SKM-1 (cell line): ENCODE results near the gene CCDC116.

Source experiments
- DNase-seq: peaks from one replicate; lab custom pipeline; 2025; ENCODE audit not compliant: unreplicated experiment; lab: John Stamatoyannopoulos, UW

CCDC116 gene

GRCh38 chr22:21679383-21679782 lies 46.8 kb downstream of the CCDC116 start:
- DNase-seq: no peak

GRCh38 chr22:21680830-21681565 lies 48.4 kb downstream of the CCDC116 start:
- no peak for DNase-seq

DNA sequence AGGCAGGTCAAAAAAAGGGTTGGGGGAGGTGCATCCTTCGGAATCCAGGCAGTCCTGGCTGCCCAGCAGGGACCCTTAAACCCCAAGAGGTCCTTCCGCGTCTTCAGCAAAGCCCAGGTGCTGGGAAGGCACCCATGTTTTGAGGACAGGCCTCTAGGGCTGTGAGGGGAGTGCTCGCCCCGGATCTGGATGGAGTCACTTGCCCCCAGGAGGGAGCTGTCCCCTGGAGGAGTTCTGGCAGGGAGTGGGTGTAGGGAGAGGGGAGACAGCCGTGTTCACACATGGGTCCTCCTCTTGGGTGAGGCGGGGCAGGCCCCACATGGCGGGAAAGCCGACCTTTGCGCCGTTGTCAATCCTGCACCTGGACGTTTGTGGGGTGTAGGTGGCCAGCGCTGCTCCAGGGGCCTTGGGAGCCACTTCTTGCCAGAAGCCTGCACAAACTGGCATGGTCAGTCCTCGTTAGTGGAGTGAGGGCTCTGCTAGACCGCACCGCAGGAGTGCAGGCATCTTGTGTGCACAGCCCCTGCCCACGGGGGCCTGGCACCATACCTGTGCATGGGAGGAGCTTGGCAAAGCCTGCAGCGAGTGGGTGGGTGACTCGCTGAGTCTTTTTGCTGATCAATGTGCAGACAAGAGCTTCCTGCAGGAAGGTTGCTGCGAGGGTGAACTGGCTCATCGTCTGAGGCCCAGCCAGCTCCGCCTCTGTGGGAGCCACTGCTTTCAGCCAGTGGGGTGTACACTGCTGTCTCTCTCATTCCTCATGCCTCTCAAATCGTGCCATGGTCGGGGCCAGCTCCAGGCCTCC lies 49.2 kb downstream of the CCDC116 start:
- no peak for DNase-seq

GRCh38 chr22:21682385-21683175 lies 50.0 kb downstream of the CCDC116 start:
- DNase-seq: no peak

DNA sequence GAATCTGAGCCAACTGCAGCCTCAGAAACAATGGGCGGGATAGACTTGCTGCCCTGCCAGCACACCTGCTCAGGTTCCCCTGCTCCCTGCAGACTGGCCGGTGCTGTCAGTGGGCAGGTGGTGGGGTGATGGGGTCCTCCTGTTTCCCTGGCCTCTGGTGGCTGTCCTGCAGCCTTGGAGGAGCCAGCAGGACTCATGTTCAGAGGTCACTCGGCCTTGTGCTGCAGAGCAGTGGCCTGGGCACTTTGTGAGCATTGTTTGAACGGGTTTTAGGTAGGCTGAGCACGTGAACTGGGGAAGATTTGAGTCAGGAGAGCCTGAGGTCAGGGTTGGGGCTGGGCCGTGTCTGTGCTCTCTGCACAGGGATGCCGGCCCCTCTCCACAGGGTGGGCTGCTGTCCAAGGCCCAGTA lies 50.8 kb downstream of the CCDC116 start:
- DNase-seq: no peak

DNA sequence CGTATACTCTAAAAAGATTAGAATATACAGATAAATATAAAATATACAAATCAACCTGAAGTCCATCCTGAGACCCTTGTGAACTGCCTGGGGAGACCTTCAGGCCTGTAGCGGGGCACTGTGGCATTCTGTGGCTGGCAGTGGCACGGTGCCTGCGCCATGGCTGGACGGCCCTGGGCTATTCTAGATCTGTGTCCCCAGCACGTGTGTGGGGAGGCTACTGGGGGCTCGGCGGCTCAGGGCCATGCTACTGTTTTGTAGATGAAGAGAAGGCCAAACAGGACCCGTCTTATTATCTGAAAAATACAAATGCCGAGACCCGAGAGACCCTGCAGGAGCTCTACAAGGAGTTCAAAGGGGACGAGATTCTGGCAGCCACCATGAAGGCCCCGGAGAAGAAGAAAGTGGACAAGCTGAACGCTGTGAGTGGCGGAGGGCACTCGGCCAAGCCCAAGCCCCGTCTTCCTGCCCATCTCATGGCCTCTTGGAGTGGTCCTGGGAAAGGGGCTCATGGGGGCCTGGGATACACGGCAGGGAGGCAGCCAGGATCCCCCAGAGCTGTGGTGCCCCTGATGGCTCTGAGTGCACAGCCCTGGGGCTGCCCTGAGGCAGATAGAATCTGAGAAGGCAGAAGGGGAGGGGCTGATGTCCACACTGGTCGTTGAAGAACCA lies 52.1 kb downstream of the CCDC116 start:
- no peak for DNase-seq

DNA sequence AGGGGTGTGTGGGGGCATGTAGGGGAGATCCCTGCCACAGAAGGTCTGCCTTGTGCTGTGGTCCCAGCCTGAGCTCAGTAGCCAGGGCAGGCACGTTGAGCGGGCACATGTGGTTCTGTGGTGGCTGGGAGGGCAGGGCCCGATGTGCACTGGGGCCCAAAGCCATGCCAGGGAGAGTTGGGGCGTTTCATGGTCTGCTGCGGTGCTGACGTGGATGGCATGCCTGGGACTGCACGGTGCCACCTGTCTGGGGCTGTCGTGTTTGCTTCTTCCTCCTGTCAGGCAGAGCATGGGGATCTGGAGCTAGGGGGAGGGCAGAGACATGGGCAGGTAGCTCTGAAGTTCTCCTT lies 52.6 kb downstream of the CCDC116 start:
- no peak for DNase-seq

GRCh38 chr22:21686193-21686608 lies 53.6 kb downstream of the CCDC116 start:
- DNase-seq: no peak
